ENCODE data around the gene RTCA. TPM values are rescaled to one million over a fixed set of nuclear protein-coding genes. Genes with fewer than 3 reads are reported as not detected.

The RTCA gene
- total RNA-seq, 1 experiment from 2014 or later, result 26.5 TPM

DNA sequence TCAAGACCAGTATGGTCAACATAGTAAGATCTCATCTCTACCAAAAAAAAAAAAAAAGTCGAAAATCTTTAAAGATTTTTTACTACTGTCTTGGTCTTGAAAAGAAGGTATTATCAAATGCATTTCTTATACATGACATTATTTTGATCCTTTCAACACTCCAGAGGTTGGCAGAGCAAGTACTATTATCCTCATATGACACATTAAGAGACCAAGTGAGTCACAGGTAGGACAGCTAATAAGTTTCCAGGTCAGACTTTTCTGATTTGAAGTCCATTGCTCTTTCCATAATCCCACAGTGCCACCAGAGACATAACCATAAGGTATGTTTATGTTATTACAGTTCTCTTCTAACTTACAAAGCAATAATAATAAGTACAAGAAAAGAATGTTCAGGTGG lies 31.6 kb upstream of the RTCA start (continued):
- TF ChIP-seq RAD21 (IDR thresholded peaks at IDR 0.05; ENCODE audit: low read depth), result no peak

DNA sequence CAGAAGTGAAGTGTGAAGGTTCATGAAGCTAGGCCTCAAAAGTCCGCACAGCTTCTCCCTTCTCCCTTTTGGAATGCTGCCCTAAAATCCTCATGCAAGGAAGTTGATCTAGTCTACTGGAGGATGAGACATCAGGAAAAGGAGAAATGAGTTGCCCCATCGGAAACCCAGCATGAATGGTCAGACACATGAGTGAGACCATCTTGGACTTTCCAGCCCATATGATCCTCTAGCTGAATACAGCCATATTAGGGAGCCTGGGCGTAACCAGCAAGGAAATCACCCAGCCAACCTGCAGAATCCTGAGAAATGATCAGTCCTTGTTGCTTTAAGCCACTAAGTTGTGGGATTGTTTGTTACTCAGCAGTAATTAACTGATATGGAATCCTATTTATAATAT lies 28.9 kb upstream of the RTCA start:
- H2AFZ ChIP-seq (ENCODE audit: low read depth, low read length, poor library complexity, severe bottlenecking), result no peak overlapping the region
- no peaks in the 10 kb centered on the region for H3K4me1 ChIP-seq (ENCODE audit: control insufficient read depth in 1 of 2, insufficient read depth in 2 of 2, low read length in 2 of 2)
- POLR2A ChIA-PET, result no interaction called here
- no peaks in the 10 kb centered on the region for H3K27me3 ChIP-seq (ENCODE audit: insufficient read depth, low read length)
- intact Hi-C loops (cut with micrococcal nuclease), result no loop called here
- H3K36me3 ChIP-seq (ENCODE audit: control insufficient read depth in 1 of 2, insufficient read depth in 2 of 2, low read length in 2 of 2), result peaks cover 0 to 3% of the 10 kb centered on the region in 2 experiments; a peak in 2 of 4 replicates
- H3K27ac ChIP-seq (ENCODE audit: low read depth, low read length), result no peak overlapping the region
- no peaks in the 10 kb centered on the region for H3K9me3 ChIP-seq (ENCODE audit: control insufficient read depth in 1 of 2, insufficient read depth in 1 of 2, low read depth in 1 of 2, low read length in 2 of 2)
- no peak for DNase-seq (ENCODE audit: low read depth, low spot score)
- no TSS peak for BruUV-seq (replicated peaks)
- H3K4me2 ChIP-seq (ENCODE audit: low read length), result no peak overlapping the region
- CTCF ChIA-PET, result no interaction called here
- no peaks in the 10 kb centered on the region for H3K79me2 ChIP-seq (ENCODE audit: insufficient read depth, low read length)
- RAD21 ChIA-PET (ENCODE audit: low non-redundant PET in 1 of 2, low total read pairs in 2 of 2, uncharacterized antibody in 2 of 2, unreplicated experiment in 2 of 2), result no interaction called here
- H3K4me3 ChIP-seq (replicated peaks in 1 of 2; ENCODE audit: low read depth in 1 of 2, low read length in 2 of 2), result no peak overlapping the region
- no peak for ATAC-seq
- TF ChIP-seq RAD21 (IDR thresholded peaks at IDR 0.05; ENCODE audit: low read depth) (no peak), CBX3 (IDR thresholded peaks at IDR 0.05; ENCODE audit: low read depth) (no peak), REST (IDR thresholded peaks at IDR 0.05; ENCODE audit: low read depth) (no peak), EZH2phosphoT487 (IDR thresholded peaks at IDR 0.05; ENCODE audit: borderline replicate concordance) (no peak), YY1 (IDR thresholded peaks at IDR 0.05; ENCODE audit: extremely low read depth, insufficient replicate concordance, low read depth, low read length) (no peak), ZFX (IDR thresholded peaks at IDR 0.05) (no peak), EZH2 (IDR thresholded peaks at IDR 0.05) (no peak), MAX (IDR thresholded peaks at IDR 0.05) (no peak), CEBPB (IDR thresholded peaks at IDR 0.05; ENCODE audit: low read depth) (no peak), ZNF274 (IDR thresholded peaks at IDR 0.05; ENCODE audit: low read depth, low read length) (no peak), ELF1 (IDR thresholded peaks at IDR 0.05; ENCODE audit: borderline replicate concordance, low read depth) (no peak)
- H4K20me1 ChIP-seq (ENCODE audit: insufficient read depth), result no peaks in the 10 kb centered on the region
- no peaks in the 10 kb centered on the region for H3K9me2 ChIP-seq (ENCODE audit: insufficient read depth)
- H3K9ac ChIP-seq (ENCODE audit: low read length), result no peak overlapping the region
